NCI-H128 (cell line): Measurements from ENCODE around the gene MMEL1.
"Not testable (repeated sequence)": the region's sequence is repeated elsewhere in the genome, so short reads cannot be mapped to it uniquely, and the experiment has no call there.

Source experiments
- DNase-seq: peaks from one replicate; lab custom pipeline; 2025; ENCODE audit not compliant: unreplicated experiment; lab: John Stamatoyannopoulos, UW

MMEL1 gene

GRCh38 chr1:2632561-2633361, at the start of gene MMEL1:
TSS of gene MMEL1 (minus strand) at chr1:2633016. CDS start at chr1:2629484, 3,532 bp downstream.
- no peak for DNase-seq

- not testable (repeated sequence) for DNase-seq
Observed at GRCh38 chr1:2676726-2677125, 43.9 kb upstream of the MMEL1 start.

- not testable (repeated sequence) for DNase-seq
Observed at GRCh38 chr1:2671656-2672055, 38.8 kb upstream of the MMEL1 start.

GRCh38 chr1:2659806-2660205, 27.0 kb upstream of the MMEL1 start:
- DNase-seq: not testable (repeated sequence)

DNA sequence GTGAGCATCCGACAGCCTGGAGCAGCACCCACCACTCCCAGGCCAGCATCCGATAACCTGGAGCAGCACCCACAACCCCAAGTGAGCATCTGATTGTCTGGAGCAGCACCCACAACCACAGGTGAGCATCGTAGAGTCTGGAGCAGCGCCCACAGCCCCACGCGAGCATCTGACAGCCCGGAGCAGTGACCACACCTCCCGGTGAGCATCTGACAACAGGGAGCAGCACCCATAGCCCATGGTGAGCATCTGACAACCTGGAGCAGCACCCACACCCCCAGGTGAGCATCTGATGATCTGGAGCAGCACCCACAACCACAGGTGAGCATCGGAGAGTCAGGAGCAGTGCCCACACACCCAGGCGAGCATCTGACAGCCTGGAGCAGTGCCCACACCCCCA, 25.1 kb upstream of the MMEL1 start:
- DNase-seq: not testable (repeated sequence)

DNA sequence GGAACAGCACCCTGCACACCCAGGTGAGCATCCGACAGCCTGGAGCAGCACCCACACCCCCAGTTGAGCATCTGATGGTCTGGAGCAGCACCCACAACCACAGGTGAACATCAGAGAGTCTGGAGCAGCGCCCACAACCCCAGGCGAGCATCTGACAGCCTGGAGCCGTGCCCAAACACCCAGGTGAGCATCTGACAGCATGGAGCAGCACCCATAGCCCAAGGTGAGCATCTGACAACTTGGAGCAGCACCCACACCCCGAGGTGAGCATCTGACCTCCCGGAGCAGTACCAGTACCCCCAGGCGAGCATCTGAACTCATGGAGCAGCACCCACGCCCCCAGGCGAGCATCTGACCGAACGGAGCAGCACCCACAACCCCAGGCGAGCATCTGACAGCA, 24.3 kb upstream of the MMEL1 start:
- not testable (repeated sequence) for DNase-seq

- not testable (repeated sequence) for DNase-seq
Observed at GRCh38 chr1:2655598-2656434, 23.0 kb upstream of the MMEL1 start.

DNA sequence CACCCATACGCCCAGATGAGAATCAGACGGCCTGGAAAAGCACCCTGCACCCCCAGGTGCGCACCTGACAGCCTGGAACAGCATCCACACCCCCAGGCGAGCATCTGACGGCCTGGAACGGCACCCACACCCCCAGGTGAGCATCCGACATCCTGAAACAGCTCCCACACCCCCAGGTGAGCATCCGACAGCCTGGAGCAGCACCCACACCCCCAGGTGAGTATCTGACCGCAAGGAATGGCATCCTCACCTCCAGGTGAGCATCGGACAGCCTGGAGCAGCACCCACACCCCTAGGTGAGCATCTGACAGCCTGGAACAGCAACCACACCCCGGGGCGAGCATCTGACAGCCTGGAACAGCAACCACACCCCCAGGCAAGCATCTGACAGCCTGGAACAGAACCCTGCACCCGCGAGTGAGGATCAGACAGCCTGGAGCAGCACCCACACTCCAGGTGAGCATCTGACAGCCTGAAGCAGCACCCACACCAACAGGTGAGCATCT, 21.7 kb upstream of the MMEL1 start:
- not testable (repeated sequence) for DNase-seq

DNA sequence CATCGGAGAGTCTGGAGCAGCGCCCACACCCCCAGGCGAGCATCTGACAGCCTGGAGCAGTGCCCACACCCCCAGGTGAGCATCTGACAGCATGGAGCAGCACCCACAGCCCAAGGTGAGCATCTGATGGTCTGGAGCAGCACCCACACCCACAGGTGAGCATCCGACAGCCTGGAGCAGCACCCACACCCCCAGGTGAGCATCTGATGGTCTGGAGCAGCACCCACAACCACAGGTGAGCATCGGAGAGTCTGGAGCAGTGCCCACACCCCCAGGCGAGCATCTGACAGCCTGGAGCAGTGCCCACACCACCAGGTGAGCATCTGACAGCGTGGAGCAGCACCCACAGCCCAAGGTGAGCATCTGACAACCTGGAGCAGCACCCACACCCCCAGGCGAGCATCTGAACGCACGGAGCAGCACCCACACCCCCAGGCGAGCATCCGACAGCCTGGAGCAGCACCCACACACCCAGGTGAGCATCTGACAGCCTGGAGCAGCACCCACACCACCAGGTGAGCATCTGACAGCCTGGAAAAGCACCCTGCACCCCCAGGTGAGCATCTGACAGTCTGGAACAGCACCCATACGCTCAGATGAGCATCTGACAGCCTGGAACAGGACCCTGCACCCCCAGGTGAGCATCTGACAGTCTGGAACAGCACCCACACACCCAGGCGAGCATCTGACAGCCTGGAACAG, 21.1 kb upstream of the MMEL1 start:
- DNase-seq: not testable (repeated sequence)

- DNase-seq: not testable (repeated sequence)
Observed at GRCh38 chr1:2652926-2653571, 20.2 kb upstream of the MMEL1 start.

GRCh38 chr1:2652152-2652925, 19.5 kb upstream of the MMEL1 start:
- not testable (repeated sequence) for DNase-seq

DNA sequence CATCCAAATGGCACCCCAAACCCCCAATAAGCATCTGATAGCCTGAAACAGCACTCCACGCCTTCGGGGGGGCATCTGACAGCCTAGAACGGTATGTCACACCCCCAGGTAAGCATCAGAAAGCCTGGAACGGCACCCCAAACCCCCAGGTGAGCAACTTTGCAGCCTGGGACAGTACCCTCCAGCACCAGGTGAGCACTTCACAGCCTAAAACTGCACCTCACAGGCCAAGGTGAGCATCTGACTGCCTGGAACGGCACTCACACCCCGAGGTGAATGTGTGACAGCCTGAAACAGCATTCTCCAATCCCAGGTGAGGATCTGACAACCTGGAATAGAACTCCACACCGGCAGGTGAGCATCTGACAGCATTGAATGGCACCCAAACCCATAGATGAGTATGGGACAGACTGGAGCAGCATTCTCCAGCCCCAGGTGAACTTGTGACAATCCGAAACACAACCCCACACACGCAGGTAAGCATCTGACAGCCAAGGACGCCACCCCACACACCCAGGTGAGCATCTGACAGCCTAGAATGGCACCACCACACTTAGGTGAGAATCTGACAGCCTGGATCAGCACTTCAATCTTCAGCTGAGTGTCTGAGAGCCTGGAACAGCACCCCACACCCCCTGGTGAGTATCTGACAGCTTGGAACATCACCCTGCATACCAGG, 18.3 kb upstream of the MMEL1 start:
- DNase-seq: no peak

GRCh38 chr1:2646837-2647236, 14.0 kb upstream of the MMEL1 start:
- no peak for DNase-seq

- no peak for DNase-seq
Observed at GRCh38 chr1:2645776-2646175, 13.0 kb upstream of the MMEL1 start.

DNA sequence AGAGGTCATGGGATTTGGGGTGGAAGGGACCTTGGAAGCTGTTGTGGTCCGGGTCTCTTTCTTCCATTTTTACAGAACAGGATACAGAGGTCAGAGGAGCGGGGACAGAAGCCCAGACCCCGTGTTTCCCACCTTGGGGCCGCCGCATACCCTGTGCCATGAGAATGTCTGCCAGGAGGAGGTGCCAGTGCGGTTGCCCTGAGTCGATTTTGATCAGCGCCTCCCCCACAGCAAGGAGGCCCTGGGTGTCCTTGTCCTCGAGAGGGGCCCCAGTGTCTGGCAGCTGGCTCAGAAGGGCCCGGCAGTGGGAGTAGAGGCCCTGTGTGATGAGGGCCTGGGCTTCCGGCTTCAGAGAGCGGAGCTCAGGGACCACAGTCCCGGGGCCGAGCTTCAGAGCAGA, 12.3 kb upstream of the MMEL1 start:
- DNase-seq: no peak

- no peak for DNase-seq
Observed at GRCh38 chr1:2644591-2645101, 11.8 kb upstream of the MMEL1 start.

GRCh38 chr1:2644171-2644570, 11.4 kb upstream of the MMEL1 start:
- no peak for DNase-seq

- no peak for DNase-seq
Observed at GRCh38 chr1:2643414-2644077, 10.7 kb upstream of the MMEL1 start.
